ENCODE results near the gene MAST3.

The MAST3 gene

DNA sequence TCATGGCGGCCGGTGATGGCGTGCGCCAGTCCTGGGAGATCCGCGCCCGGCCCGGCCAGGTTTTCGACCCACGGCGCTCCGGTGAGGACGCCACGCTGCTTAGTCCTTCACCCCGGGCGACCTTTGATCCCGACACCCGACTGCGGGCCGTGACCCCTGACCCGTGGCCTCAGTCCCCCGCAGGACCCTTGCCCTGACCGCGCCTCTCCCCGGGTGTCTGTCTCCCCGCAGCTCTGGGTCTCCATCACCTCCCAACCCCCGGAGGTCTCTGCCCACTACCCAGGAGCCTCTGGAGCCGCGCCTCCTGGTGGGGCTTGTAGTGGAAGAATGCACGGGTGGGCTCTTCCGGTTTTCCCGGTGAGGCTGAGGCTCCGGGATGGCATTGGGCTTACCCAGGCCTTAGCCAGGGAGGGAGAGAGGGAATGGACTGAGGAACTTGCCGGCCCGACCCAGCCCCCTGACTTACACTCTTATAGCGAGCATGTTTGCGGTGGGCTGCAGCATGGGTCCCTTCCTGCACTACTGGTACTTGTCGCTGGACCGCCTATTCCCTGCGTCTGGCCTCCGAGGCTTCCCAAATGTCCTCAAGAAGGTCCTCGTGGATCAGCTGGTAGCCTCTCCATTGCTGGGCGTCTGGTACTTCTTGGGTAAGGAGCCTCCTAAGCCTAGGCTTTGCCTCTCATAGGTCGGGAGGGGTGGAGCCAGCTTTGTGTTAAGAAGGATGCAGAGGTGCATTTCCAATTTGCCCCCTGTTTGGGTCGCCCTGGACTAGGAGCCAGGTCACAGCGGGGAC is 96.0 kb downstream of the MAST3 start:
- no peak for DNase-seq

DNA sequence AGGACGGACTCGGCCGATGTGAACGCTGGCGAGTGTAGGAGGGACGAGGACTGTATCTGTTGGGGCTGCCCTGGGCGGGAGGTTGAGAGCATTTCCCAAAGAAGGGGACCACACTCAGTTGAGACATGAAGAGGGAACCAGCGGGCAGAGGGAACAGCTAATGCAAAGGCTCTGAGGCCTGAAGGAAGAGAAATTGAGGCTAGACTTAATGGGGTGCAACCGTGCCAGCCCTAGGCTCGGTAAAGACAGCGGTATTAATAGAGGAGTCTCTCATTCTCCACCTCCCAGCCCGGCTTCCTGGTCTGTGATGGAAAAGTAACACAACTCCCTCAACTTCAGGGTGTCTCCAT is 96.6 kb downstream of the MAST3 start:
- DNase-seq, result no peak

DNA sequence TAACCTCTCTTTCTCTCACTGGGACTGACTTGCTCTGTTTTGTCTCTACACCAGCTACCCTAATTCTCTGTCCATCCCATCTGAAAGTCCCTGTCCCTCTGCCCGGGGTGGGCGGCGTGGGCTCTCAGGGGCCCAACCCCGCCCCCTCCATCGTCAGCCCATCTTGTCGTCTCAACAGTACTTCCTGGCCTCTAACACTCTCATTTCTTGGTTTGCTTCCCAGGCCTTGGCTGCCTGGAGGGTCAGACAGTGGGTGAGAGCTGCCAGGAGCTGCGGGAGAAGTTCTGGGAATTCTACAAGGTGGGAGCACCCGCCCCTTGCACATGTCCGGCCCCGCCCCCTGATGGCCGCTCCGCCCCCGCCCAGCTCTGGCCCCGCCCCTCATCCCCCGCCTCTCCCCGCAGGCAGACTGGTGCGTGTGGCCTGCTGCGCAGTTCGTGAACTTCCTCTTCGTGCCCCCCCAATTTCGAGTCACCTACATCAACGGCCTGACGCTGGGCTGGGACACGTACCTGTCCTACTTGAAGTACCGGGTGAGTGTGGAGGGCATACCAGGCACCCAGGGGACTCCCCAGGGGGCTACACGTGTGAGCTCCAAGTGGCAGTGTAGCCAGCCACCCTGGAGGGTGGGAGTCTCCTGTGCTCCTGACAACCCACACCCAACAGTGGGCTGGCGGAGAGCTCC is 97.1 kb downstream of the MAST3 start:
- DNase-seq, result peak; percentile 25

DNA sequence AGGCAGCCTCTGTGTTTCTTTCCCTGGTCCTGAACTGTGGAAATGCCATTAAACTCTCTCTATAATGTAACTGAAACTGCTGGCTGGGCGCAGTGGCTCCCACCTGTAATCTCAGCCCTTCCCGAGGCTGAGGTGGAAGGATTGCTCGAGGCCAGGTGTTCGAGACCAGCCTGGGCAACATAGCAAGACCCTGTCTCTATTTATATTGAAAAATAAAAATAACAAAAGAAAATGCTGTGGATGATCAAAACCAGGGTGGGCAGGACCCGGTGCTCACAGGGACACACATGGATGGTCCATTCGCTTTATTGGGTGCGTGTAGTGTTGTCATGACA is 98.9 kb downstream of the MAST3 start:
- DNase-seq, result no peak

DNA sequence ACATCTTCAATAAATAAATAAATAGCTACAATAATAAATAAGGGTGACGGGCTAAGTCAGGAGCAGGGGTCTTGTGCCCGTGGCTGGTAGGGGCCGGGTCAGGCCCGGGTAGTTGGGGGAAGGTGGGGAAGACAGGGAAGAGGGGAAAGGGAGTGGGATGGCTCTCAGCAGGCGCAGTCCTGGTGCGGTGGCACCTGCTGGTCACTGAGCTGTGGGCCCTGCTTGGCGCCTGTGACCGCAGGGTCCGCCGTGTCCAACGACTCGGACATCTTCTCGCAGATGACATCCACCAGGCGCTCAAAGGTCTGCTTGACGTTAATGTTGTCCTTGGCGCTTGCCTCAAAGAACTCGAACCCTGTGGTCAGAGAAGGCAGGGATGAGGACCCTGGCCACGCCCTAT is 99.7 kb downstream of the MAST3 start:
- no peak for DNase-seq

DNA sequence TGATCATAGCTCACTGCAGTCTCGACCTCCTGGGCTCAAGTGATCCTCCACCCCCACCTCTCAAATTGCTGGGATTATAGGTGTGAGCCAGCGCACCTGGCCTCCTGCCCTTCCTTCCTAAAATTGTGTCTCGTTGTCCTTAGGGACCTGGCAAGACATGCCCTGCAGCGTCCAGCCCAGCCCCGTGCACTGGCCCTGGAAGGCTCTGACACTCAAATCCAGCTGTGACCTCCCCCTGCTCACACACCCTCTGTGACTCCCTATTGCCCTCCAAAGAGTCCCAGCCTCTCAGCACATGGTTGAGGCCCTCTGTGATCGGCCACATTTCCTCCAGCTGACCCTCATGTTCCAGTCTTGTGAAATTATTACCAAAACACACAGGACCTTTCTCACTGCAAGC is 100.4 kb downstream of the MAST3 start:
- DNase-seq, result no peak

DNA sequence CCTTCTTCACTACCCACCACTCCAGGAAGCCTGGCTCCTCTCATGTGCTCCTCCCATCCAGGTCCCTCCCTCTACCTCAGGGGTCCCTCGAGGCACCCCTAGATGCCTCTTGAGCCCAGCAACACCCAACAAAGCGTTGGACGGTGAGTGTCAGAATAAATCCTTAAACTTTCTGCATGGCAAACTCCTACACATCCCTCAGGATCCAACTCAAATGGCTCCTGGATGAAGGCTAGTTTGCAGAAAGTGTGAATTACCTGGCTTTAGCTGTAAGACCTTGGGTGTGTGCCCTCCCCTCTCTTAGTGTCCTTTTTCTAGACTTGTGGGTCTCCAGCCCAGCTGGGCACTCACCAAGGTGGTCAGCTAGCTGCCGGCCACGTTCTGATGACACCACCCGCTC is 100.8 kb downstream of the MAST3 start:
- no peak for DNase-seq

All from activated CD4-positive, alpha-beta T cell treated with anti-CD3 and anti-CD28 coated beads, Interleukin-2, amount 50 U/mL, for 16 hours (primary cell).